Stimulated activated CD4-positive, alpha-beta T cell treated with anti-CD3 and anti-CD28 coated beads, TNF-alpha, amount 100 ng/mL, for 48 hours (primary cell): ENCODE data around the gene GADD45B.
"Not testable (repeated sequence)": the region's sequence is repeated elsewhere in the genome, so short reads cannot be mapped to it uniquely, and the experiment has no call there.

ENCODE experiments used
- DNase-seq, 3 donors: peaks; one replicate each; pipeline ENCODE4 v3.0.0-alpha.2; 2020; ENCODE audit warnings: low read depth in 3 of 3

Gene GADD45B

GRCh38 chr19:2514981-2515518 lies 39.1 kb downstream of the GADD45B start:
- DNase-seq = no peak

GRCh38 chr19:2516727-2517126 lies 40.8 kb downstream of the GADD45B start:
- no peak for DNase-seq

- DNase-seq = no peak
Observed at GRCh38 chr19:2517881-2518601, 42.1 kb downstream of the GADD45B start.

- DNase-seq = not testable (repeated sequence)
Observed at GRCh38 chr19:2518856-2519255, 42.9 kb downstream of the GADD45B start.

GRCh38 chr19:2519482-2519881 lies 43.6 kb downstream of the GADD45B start:
- DNase-seq = no peak

- DNase-seq = no peak
Observed at GRCh38 chr19:2523630-2524311, 47.8 kb downstream of the GADD45B start.

GRCh38 chr19:2524361-2524839 lies 48.5 kb downstream of the GADD45B start:
- DNase-seq = no peak

- DNase-seq = no peak
Observed at GRCh38 chr19:2524840-2525723, 49.2 kb downstream of the GADD45B start.

GRCh38 chr19:2527171-2527570 lies 51.2 kb downstream of the GADD45B start:
- DNase-seq = no peak

- no peak for DNase-seq
Observed at GRCh38 chr19:2527686-2528085, 51.8 kb downstream of the GADD45B start.
